Measurements from ENCODE around the gene MGME1.
A peak's percentile ranks its signal among the peaks of the same experiment; 100 is the strongest.

The MGME1 gene

DNA sequence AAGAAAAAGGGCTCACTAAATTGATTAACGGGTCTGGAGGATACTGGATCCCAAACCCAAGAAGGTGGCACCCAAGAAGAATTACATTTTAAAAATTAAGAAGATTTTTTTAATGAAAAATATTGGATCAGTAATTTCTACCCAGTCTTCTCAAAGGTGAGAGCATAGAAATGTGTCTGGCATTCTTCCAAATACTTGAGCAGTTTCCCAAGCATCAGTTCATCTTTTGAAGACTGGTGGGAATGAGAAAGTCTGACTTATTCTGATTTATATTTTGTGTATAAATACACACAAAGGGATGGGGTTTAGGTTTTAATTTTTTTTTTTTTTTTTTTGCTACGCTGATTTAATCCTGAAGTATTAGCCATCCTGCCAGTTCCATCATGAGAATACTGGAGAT is 3.3 kb downstream of the MGME1 start:
- no peaks in the 10 kb centered on the region for H3K9me2 ChIP-seq (replicated peaks; ENCODE audit: low read depth, low read length)
- no peaks in the 10 kb centered on the region; the same call in 1 of the 2 replicates for H3F3A ChIP-seq (ENCODE audit: low read depth)
- no peaks in the 10 kb centered on the region for H3K9me3 ChIP-seq (ENCODE audit: insufficient read depth, low read depth, low read length)
- H3K9ac ChIP-seq (ENCODE audit: low read depth, low read length, poor library complexity, severe bottlenecking) = peak overlapping the region; percentile 99
- TF ChIP-seq, protein P1, sequence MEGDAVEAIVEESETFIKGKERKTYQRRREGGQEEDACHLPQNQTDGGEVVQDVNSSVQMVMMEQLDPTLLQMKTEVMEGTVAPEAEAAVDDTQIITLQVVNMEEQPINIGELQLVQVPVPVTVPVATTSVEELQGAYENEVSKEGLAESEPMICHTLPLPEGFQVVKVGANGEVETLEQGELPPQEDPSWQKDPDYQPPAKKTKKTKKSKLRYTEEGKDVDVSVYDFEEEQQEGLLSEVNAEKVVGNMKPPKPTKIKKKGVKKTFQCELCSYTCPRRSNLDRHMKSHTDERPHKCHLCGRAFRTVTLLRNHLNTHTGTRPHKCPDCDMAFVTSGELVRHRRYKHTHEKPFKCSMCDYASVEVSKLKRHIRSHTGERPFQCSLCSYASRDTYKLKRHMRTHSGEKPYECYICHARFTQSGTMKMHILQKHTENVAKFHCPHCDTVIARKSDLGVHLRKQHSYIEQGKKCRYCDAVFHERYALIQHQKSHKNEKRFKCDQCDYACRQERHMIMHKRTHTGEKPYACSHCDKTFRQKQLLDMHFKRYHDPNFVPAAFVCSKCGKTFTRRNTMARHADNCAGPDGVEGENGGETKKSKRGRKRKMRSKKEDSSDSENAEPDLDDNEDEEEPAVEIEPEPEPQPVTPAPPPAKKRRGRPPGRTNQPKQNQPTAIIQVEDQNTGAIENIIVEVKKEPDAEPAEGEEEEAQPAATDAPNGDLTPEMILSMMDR (conservative IDR thresholded peaks at IDR 0.05; ENCODE audit: low read length) = no peak
- no peak for TF ChIP-seq EZH2phosphoT487 (IDR thresholded peaks at IDR 0.05; ENCODE audit: borderline replicate concordance)
- peaks cover 13% of the 10 kb centered on the region; the same call in 1 of the 2 replicates for H3K36me3 ChIP-seq (ENCODE audit: insufficient read depth, low read length)
- peaks cover 48% of the 10 kb centered on the region for H3K4me1 ChIP-seq (ENCODE audit: insufficient read depth, low read length, poor library complexity, severe bottlenecking)
- peaks cover 71% of the 10 kb centered on the region for H4K20me1 ChIP-seq (ENCODE audit: insufficient read depth, low read length, poor library complexity, severe bottlenecking)
- peak overlapping the region; percentile 91 for H3K4me3 ChIP-seq (ENCODE audit: low read length, poor library complexity, severe bottlenecking)
- H2AFZ ChIP-seq (ENCODE audit: low read length) = no peak overlapping the region
- peaks cover 12% of the 10 kb centered on the region for H3K27me3 ChIP-seq (ENCODE audit: insufficient read depth, low read length, poor library complexity, severe bottlenecking)
- H3K79me2 ChIP-seq (ENCODE audit: insufficient read depth, low read length) = peaks cover 95% of the 10 kb centered on the region
- peak overlapping the region; percentile 86 for H3K4me2 ChIP-seq (ENCODE audit: low read depth, low read length, poor library complexity, severe bottlenecking)

DNA sequence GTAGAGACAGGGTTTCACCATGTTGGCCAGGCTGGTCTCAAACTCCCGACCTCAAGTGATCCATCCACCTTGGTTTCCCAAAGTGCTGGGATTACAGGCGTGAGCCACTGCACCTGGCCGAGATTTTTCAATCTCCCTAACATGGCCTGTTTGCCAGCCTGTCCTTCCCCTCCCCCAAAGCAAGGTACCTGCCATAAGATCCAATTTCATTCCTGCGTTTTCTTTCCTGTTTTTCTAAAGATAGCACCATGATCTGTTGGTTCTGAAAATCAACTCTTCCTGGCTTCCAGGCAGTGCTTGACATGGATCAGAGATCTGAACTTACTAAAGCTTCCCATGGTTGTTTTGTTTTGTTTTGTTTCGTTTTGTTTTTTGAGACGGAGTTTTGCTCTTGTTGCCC is 7.5 kb downstream of the MGME1 start:
- Histone ChIP-seq H3K9ac (ENCODE audit: low read depth, low read length, poor library complexity, severe bottlenecking) (no peak overlapping the region), H3K4me1 (ENCODE audit: insufficient read depth, low read length, poor library complexity, severe bottlenecking) (peaks cover 30% of the 10 kb centered on the region), H4K20me1 (ENCODE audit: insufficient read depth, low read length, poor library complexity, severe bottlenecking) (peaks cover 45% of the 10 kb centered on the region), H3F3A (ENCODE audit: low read depth) (no peaks in the 10 kb centered on the region), H2AFZ (ENCODE audit: low read length) (no peak overlapping the region), H3K4me3 (ENCODE audit: low read length, poor library complexity, severe bottlenecking) (no peak overlapping the region), H3K9me2 (replicated peaks; ENCODE audit: low read depth, low read length) (no peaks in the 10 kb centered on the region), H3K27me3 (ENCODE audit: insufficient read depth, low read length, poor library complexity, severe bottlenecking) (no peaks in the 10 kb centered on the region), H3K36me3 (ENCODE audit: insufficient read depth, low read length) (peaks cover 13% of the 10 kb centered on the region; the same call in 1 of the 2 replicates), H3K4me2 (ENCODE audit: low read depth, low read length, poor library complexity, severe bottlenecking) (peak overlapping the region; percentile 86), H3K79me2 (ENCODE audit: insufficient read depth, low read length) (peaks cover 63% of the 10 kb centered on the region), H3K9me3 (ENCODE audit: insufficient read depth, low read depth, low read length) (no peaks in the 10 kb centered on the region)
- TF ChIP-seq, protein P1 (conservative IDR thresholded peaks at IDR 0.05; ENCODE audit: low read length) = no peak

DNA sequence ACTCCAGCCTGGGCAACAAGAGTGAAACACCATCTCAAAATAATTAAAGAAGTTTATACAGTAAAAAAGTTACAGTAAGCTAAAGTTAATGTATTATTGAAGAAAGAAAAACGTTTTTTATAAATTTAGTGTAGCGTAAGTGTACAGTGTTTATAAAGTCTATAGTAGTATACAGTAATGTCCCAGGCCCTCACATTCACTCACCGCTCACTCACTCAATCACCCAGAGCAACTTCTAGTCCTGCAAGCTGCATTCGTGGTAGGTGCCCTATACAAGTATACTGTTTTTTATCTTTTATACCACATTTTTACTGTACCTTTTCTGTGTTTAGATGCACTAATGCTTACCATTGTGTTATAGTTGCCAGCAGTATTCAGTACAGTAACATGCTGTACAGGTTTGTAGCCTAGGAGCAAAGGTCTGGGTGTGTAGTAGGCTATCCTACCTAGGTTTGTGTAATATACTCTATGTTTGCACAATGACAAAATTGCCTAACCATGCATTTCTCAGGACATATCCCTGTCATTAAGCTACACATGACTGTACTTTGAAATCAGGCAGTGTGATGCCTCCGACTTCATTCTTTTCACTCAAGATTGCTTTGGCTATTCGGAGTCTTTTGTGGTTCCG is 16.7 kb downstream of the MGME1 start:
- H3K4me1 ChIP-seq (ENCODE audit: insufficient read depth, low read length, poor library complexity, severe bottlenecking) = peaks cover 6% of the 10 kb centered on the region
- TF ChIP-seq, protein P1 (conservative IDR thresholded peaks at IDR 0.05; ENCODE audit: low read length) = no peak
- no peak for TF ChIP-seq EZH2phosphoT487 (IDR thresholded peaks at IDR 0.05; ENCODE audit: borderline replicate concordance)
- peaks cover 24% of the 10 kb centered on the region; the same call in 1 of the 2 replicates for H3K36me3 ChIP-seq (ENCODE audit: insufficient read depth, low read length)
- no peak overlapping the region for H2AFZ ChIP-seq (ENCODE audit: low read length)
- no peak overlapping the region for H3K4me2 ChIP-seq (ENCODE audit: low read depth, low read length, poor library complexity, severe bottlenecking)
- no peak overlapping the region for H3K9ac ChIP-seq (ENCODE audit: low read depth, low read length, poor library complexity, severe bottlenecking)
- H4K20me1 ChIP-seq (ENCODE audit: insufficient read depth, low read length, poor library complexity, severe bottlenecking) = peaks cover 13% of the 10 kb centered on the region
- H3K4me3 ChIP-seq (ENCODE audit: low read length, poor library complexity, severe bottlenecking) = no peak overlapping the region
- no peaks in the 10 kb centered on the region for H3F3A ChIP-seq (ENCODE audit: low read depth)
- H3K9me3 ChIP-seq (ENCODE audit: insufficient read depth, low read depth, low read length) = no peaks in the 10 kb centered on the region
- no peaks in the 10 kb centered on the region for H3K27me3 ChIP-seq (ENCODE audit: insufficient read depth, low read length, poor library complexity, severe bottlenecking)
- H3K9me2 ChIP-seq (replicated peaks; ENCODE audit: low read depth, low read length) = no peaks in the 10 kb centered on the region
- peaks cover 49% of the 10 kb centered on the region for H3K79me2 ChIP-seq (ENCODE audit: insufficient read depth, low read length)

All from Loucy (cell line).